Measurements from ENCODE around the gene OXA1L. TPM values are rescaled to one million over a fixed set of nuclear protein-coding genes. Genes with fewer than 3 reads are reported as not detected.

The OXA1L gene
- total RNA-seq, 1 experiment from 2014 or later = 76.5 TPM

DNA sequence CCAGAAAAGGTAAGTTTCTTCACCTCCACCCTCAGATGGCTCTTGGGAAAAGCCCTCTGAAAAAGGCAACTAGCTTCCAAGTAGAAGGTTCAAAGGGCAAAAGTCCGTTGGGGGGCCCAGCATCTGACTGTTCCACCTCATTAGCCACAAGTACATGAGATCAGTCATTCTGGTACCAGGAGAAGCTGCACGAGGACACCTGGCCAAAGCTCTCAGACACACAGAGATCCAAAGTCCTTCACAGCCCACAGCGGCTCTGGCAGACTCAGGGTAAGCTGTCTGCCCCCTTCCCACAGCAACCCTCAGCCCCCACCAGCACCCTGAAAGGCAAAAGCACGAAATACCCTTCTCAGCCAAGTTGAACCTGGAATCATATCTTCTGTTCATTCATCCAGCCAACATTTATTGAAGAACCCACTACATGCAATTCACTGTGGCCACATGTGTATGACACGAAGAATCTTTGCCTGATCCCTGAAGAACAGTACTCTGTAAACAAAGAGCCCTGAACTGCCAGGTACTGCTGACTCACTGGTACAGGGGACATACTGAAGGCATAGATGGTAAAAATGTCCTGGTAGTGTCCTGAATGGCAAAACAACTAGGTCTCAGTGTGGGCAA, 29.7 kb downstream of the OXA1L start:
- TF ChIP-seq, protein P1, sequence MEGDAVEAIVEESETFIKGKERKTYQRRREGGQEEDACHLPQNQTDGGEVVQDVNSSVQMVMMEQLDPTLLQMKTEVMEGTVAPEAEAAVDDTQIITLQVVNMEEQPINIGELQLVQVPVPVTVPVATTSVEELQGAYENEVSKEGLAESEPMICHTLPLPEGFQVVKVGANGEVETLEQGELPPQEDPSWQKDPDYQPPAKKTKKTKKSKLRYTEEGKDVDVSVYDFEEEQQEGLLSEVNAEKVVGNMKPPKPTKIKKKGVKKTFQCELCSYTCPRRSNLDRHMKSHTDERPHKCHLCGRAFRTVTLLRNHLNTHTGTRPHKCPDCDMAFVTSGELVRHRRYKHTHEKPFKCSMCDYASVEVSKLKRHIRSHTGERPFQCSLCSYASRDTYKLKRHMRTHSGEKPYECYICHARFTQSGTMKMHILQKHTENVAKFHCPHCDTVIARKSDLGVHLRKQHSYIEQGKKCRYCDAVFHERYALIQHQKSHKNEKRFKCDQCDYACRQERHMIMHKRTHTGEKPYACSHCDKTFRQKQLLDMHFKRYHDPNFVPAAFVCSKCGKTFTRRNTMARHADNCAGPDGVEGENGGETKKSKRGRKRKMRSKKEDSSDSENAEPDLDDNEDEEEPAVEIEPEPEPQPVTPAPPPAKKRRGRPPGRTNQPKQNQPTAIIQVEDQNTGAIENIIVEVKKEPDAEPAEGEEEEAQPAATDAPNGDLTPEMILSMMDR (IDR thresholded peaks at IDR 0.05; ENCODE audit: unreplicated experiment) = no peak
- H3K9me3 Mint-ChIP-seq (ENCODE audit: low read depth, unreplicated experiment) = no peaks in the 10 kb centered on the region
- DNase-seq = no peak
- no peak overlapping the region for H3K4me3 Mint-ChIP-seq (ENCODE audit: low read depth, unreplicated experiment)
- no TSS peak for BruUV-seq (replicated peaks)
- no peaks in the 10 kb centered on the region for H3K4me1 Mint-ChIP-seq (ENCODE audit: low read depth, unreplicated experiment)
- no peak overlapping the region for H3K27ac Mint-ChIP-seq (ENCODE audit: unreplicated experiment)
- peaks cover 8% of the 10 kb centered on the region for H3K27me3 Mint-ChIP-seq (ENCODE audit: unreplicated experiment)
- CTCF ChIA-PET = no interaction called here
- H3K36me3 Mint-ChIP-seq (ENCODE audit: insufficient read depth, unreplicated experiment) = no peaks in the 10 kb centered on the region
- intact Hi-C loops (cut with micrococcal nuclease; ENCODE audit: unreplicated experiment) = no loop called here

DNA sequence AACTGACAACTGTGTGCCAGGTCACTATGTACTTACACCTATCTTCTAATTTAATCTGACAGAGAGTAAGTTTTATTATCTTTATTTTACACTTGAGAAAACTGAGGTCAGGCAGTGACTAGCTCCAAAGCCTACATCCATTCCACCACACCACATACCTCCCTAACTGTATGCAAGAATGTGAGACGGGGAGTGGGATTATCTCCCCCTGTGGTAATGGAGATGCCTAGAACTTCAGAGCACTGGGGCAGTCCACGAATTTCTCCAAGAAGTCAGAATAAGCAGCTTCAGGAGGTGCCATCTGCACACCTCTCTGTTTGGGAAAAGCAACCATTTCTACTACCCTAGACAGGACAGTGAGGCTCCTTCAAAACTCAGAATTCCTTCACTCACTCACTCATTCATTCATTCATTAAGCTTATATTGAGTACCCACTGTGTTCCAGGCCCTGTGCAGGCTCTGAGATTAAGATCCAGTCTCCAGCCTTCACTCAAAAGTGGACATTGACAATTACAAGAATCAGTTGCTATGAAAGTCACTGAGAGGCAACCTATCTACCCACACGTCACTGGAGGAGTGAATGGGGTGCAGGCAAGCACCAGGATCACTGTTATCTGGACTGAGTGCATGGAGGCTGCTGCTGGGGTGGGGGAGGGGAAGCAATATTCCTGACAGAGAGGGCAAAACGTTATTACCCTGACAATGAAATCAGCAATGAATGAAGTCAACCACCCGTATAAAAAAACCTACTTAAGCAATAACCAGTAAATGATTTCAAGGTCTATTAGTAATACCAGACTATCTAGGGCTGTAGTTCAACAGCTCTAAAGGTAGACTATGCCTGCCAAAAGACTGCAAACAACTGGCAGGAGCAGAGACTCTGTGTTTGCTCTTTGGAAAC, 30.8 kb downstream of the OXA1L start:
- no peak overlapping the region for H3K4me3 Mint-ChIP-seq (ENCODE audit: low read depth, unreplicated experiment)
- intact Hi-C loops (cut with micrococcal nuclease; ENCODE audit: unreplicated experiment) = no loop called here
- H3K27ac Mint-ChIP-seq (ENCODE audit: unreplicated experiment) = no peak overlapping the region
- no peaks in the 10 kb centered on the region for H3K9me3 Mint-ChIP-seq (ENCODE audit: low read depth, unreplicated experiment)
- no peaks in the 10 kb centered on the region for H3K4me1 Mint-ChIP-seq (ENCODE audit: low read depth, unreplicated experiment)
- peaks cover 8% of the 10 kb centered on the region for H3K27me3 Mint-ChIP-seq (ENCODE audit: unreplicated experiment)
- TF ChIP-seq, protein P1 (IDR thresholded peaks at IDR 0.05; ENCODE audit: unreplicated experiment) = no peak
- no TSS peak for BruUV-seq (replicated peaks)
- H3K36me3 Mint-ChIP-seq (ENCODE audit: insufficient read depth, unreplicated experiment) = no peaks in the 10 kb centered on the region
- CTCF ChIA-PET = no interaction called here
- no peak for DNase-seq

DNA sequence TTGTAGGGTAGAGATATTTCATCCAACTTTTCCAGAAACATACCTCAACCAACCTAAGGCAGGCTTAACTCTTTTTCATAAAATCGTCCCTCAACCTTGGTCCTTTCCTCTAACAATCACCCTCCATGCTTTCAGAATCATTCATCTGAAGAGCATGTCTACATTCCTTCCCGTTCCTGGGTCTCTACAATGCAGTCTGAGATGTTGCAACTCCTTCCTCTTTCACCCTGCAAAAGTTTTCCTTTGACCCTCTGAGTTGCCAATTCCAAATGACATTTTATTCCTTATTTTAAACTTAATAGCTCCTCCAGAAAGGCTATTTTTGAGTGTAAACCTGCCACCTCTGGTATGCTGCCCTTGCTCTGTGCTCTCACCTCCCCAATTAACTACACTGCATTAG, 32.0 kb downstream of the OXA1L start:
- no peak overlapping the region for H3K27ac Mint-ChIP-seq (ENCODE audit: unreplicated experiment)
- H3K9me3 Mint-ChIP-seq (ENCODE audit: low read depth, unreplicated experiment) = no peaks in the 10 kb centered on the region
- H3K4me1 Mint-ChIP-seq (ENCODE audit: low read depth, unreplicated experiment) = no peaks in the 10 kb centered on the region
- H3K27me3 Mint-ChIP-seq (ENCODE audit: unreplicated experiment) = peaks cover 8% of the 10 kb centered on the region
- H3K4me3 Mint-ChIP-seq (ENCODE audit: low read depth, unreplicated experiment) = no peak overlapping the region
- DNase-seq = no peak
- intact Hi-C loops (cut with micrococcal nuclease; ENCODE audit: unreplicated experiment) = no loop called here
- no TSS peak for BruUV-seq (replicated peaks)
- TF ChIP-seq, protein P1 (IDR thresholded peaks at IDR 0.05; ENCODE audit: unreplicated experiment) = no peak
- CTCF ChIA-PET = no interaction called here
- no peaks in the 10 kb centered on the region for H3K36me3 Mint-ChIP-seq (ENCODE audit: insufficient read depth, unreplicated experiment)

DNA sequence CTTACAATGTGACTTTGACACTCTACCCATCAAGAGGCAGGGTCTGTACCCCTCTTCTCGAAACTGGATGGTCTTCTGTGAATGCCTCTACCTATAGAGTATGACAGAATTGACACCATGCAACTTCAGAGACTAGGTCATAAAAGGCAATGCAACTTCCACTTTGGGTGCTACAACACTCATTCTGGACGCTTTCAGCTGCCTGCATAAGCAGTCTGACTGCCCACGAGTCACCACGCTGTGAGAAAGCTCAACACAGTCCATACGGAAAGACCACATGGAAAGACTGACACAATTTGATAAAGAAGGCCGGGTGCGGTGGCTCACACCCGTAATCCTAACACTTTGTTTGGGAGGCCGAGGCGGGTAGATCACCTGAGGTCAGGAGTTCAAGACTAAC, 33.9 kb downstream of the OXA1L start:
- CTCF ChIA-PET = no interaction called here

More for the DNA sequence above, 33.9 kb downstream of the OXA1L start:
- Mint-ChIP-seq H3K27me3 (ENCODE audit: unreplicated experiment) (peaks cover 8% of the 10 kb centered on the region), H3K4me1 (ENCODE audit: low read depth, unreplicated experiment) (no peaks in the 10 kb centered on the region), H3K4me3 (ENCODE audit: low read depth, unreplicated experiment) (no peak overlapping the region), H3K9me3 (ENCODE audit: low read depth, unreplicated experiment) (no peaks in the 10 kb centered on the region), H3K36me3 (ENCODE audit: insufficient read depth, unreplicated experiment) (no peaks in the 10 kb centered on the region), H3K27ac (ENCODE audit: unreplicated experiment) (no peak overlapping the region)
- no peak for DNase-seq
- TF ChIP-seq, protein P1 (IDR thresholded peaks at IDR 0.05; ENCODE audit: unreplicated experiment) = no peak
- intact Hi-C loops (cut with micrococcal nuclease; ENCODE audit: unreplicated experiment) = no loop called here
- BruUV-seq (replicated peaks) = no TSS peak
